Cardiac muscle cell (in vitro differentiated cells and primary cell): Measurements from ENCODE around the gene CREB3L1. TPM values are rescaled to one million over a fixed set of nuclear protein-coding genes. Genes with fewer than 3 reads are reported as not detected.

Experiments used
- DNase-seq, 2 donors: peaks; one replicate each; pipeline versions ENCODE4 v3.0.0 to v3.0.0-alpha.2; 2010 to 2017; ENCODE audit warnings: low read depth in 1 of 2, low spot score in 1 of 2
- H3K27ac ChIP-seq: fragments of 200-600 bp; sonication (generic); 2 replicates; pipeline ENCODE4 v1.5.1; 2016
- H3K27me3 ChIP-seq: fragments of 200-600 bp; sonication (generic); 2 replicates; pipeline ENCODE4 v1.6.0; 2016; ENCODE audit warnings: control low read depth
- H3K36me3 ChIP-seq: fragments of 200-600 bp; sonication (generic); 2 replicates; pipeline ENCODE4 v1.5.1; 2016; ENCODE audit warnings: control low read depth
- H3K4me1 ChIP-seq: fragments of 200-600 bp; sonication (generic); 2 replicates; pipeline ENCODE4 v1.8.1; 2017; ENCODE audit warnings: low read depth, mild to moderate bottlenecking, mixed run types
- H3K4me3 ChIP-seq: fragments of 200-600 bp; sonication (generic); 2 replicates; pipeline ENCODE4 v1.5.1; 2016; ENCODE audit warnings: mild to moderate bottlenecking
- H3K9me3 ChIP-seq: fragments of 200-600 bp; sonication (generic); 2 replicates; pipeline ENCODE4 v1.5.1; 2017; ENCODE audit warnings: low read depth, mild to moderate bottlenecking, control low read depth
- CTCF ChIP-seq: IDR thresholded peaks from 2 replicates; pipeline ENCODE4 v1.5.1; 2012; ENCODE audit warnings: low read depth, mild to moderate bottlenecking, low read length
- polyA plus RNA-seq: library from polyadenylated mRNA; unstranded; fragments of >200 nt; fragmentation: Nextera tagmentation; extraction: Ambion mirVana; gene quantifications from 2 replicates; pipeline ENCODE4 v1.2.1, GENCODE V29; 2016
- total RNA-seq: library from RNA; depleted of rRNA; stranded (reverse); fragments of >200 nt; gene quantifications from 2 replicates; pipeline ENCODE4 v1.2.3, GENCODE V29; 2016

The CREB3L1 gene
- total and polyA plus RNA-seq, 2 experiments from 2014 or later: 3.8 to 14.1 TPM

- Histone ChIP-seq H3K27ac (no peak overlapping the region), H3K36me3 (no peaks in the 10 kb centered on the region), H3K27me3 (no peaks in the 10 kb centered on the region), H3K4me3 (no peak overlapping the region), H3K4me1 (peaks cover 13% of the 10 kb centered on the region), H3K9me3 (no peaks in the 10 kb centered on the region)
- TF ChIP-seq CTCF: no peak
- DNase-seq: no peak
Measured at GRCh38 chr11:46240861-46241260, 36.6 kb upstream of the CREB3L1 start.

GRCh38 chr11:46242041-46242951 is 35.2 kb upstream of the CREB3L1 start:
- Histone ChIP-seq H3K36me3 (no peaks in the 10 kb centered on the region), H3K4me3 (peak overlapping the region; percentile 37), H3K27ac (peak overlapping the region; percentile 90), H3K27me3 (no peaks in the 10 kb centered on the region), H3K4me1 (peaks cover 13% of the 10 kb centered on the region), H3K9me3 (no peaks in the 10 kb centered on the region)
- DNase-seq: no peak
- no peak for TF ChIP-seq CTCF

GRCh38 chr11:46242952-46243795 is 34.3 kb upstream of the CREB3L1 start:
- DNase-seq: peak; percentile 93 to 98
- Histone ChIP-seq H3K27ac (peak overlapping the region; percentile 90), H3K36me3 (no peaks in the 10 kb centered on the region), H3K9me3 (no peaks in the 10 kb centered on the region), H3K4me3 (peak overlapping the region; percentile 37), H3K27me3 (no peaks in the 10 kb centered on the region), H3K4me1 (peaks cover 13% of the 10 kb centered on the region)
- TF ChIP-seq CTCF: no peak

GRCh38 chr11:46243796-46244109 is 33.7 kb upstream of the CREB3L1 start:
- H3K4me3 ChIP-seq: peak overlapping the region; percentile 37
- DNase-seq: no peak
- peaks cover 13% of the 10 kb centered on the region for H3K4me1 ChIP-seq
- no peak for TF ChIP-seq CTCF
- H3K27ac ChIP-seq: peak overlapping the region; percentile 90
- H3K36me3 ChIP-seq: no peaks in the 10 kb centered on the region
- H3K9me3 ChIP-seq: no peaks in the 10 kb centered on the region
- no peaks in the 10 kb centered on the region for H3K27me3 ChIP-seq

- no peak for TF ChIP-seq CTCF
- Histone ChIP-seq H3K27me3 (no peaks in the 10 kb centered on the region), H3K4me1 (peaks cover 9% of the 10 kb centered on the region), H3K9me3 (no peaks in the 10 kb centered on the region), H3K27ac (no peak overlapping the region), H3K4me3 (no peak overlapping the region), H3K36me3 (no peaks in the 10 kb centered on the region)
- DNase-seq: peak in 1 of 2 donors; percentile 39
Measured at GRCh38 chr11:46246521-46246920, 30.9 kb upstream of the CREB3L1 start.
